Gastrocnemius medialis (tissue), 4 donors: Measurements from ENCODE around the gene NOL4L.

Source experiments
- CTCF ChIP-seq, 5 experiments: fragments of 450-650 bp in 3 of 5; fragments of 200-600 bp in 2 of 5; sonication (generic) in 2 of 5; IDR thresholded peaks in 4 of 5; conservative IDR thresholded peaks in 1 of 5; 1 replicate in 4 of 5; 2 replicates in 1 of 5; pipeline ENCODE4 v1.5.1; 2016 to 2019; ENCODE audit warnings: antibody characterized with exemption in 5 of 5, mild to moderate bottlenecking in 3 of 5, moderate library complexity in 3 of 5
- POLR2A ChIP-seq, 2 donors: fragments of 450-650 bp; IDR thresholded peaks; one replicate each; pipeline ENCODE4 v1.6.1; 2017; ENCODE audit warnings: antibody characterized with exemption in 2 of 2, mild to moderate bottlenecking in 2 of 2, moderate library complexity in 2 of 2

GRCh38 chr20:32462900-32463641, 122.1 kb downstream of the NOL4L start:
- TF ChIP-seq CTCF (IDR thresholded peaks at IDR 0.05 in 4 of 5, conservative IDR thresholded peaks at IDR 0.05 in 1 of 5) (no peak), POLR2A (IDR thresholded peaks at IDR 0.05) (no peak)
